Left colon (tissue), 2 donors: ENCODE measurements around the gene RAE1. TPM values are rescaled to one million over a fixed set of nuclear protein-coding genes. Genes with fewer than 3 reads are reported as not detected.
"Not testable (repeated sequence)": the region's sequence is repeated elsewhere in the genome, so short reads cannot be mapped to it uniquely, and the experiment has no call there.

Experiments
- ATAC-seq: fragments of 200-7000 bp; cut with Tn5 transposase; one replicate; pipeline ENCODE4 v1.9.1; 2020; ENCODE audit warnings: mild to moderate bottlenecking, moderate library complexity
- DNase-seq, 2 donors: peaks; one replicate each; pipeline ENCODE4 v3.0.0-alpha.2; 2020
- intact Hi-C, 2 donors: fragments of 100-400 bp; cut with DNase I in 1 of 2; cut with micrococcal nuclease in 1 of 2; formaldehyde crosslinking; loops; one replicate each; pipeline versions ENCODE4 v1.11.2 to v1.14.0; 2022; cut with DNase I, micrococcal nuclease
- microRNA-seq, 2 donors: library from miRNA; unstranded; fragments of <30 nt; microRNA quantifications; one replicate each; pipeline versions ENCODE4 v1.1.0 to v1.2.0, GENCODE V29; 2020
- total RNA-seq, 2 donors: library from RNA; stranded (reverse); fragmentation: NEBNext Ultra II Directional; extraction: Animal tissue kit (Norgen Biotek cat#: 25700); gene quantifications; one replicate each; pipeline ENCODE4 v1.2.1, GENCODE V29; 2021
- donor health status: DM: no; HTN: no; CAD: no.
- donor health status: DM: yes; HTN: yes; CAD: no.

RAE1 gene
- total RNA-seq, 2 donors from 2014 or later, result 16.0 to 17.2 TPM

GRCh38 chr20:57417830-57418780, 67.0 kb downstream of the RAE1 start:
- no peak for DNase-seq
- no peak for ATAC-seq
- intact Hi-C loops, result no loop called here

- ATAC-seq, intact Hi-C loops, DNase-seq: not testable (repeated sequence)
These were observed 68.4 kb downstream of the RAE1 start for GRCh38 chr20:57419479-57419878.

GRCh38 chr20:57420571-57421252, 69.7 kb downstream of the RAE1 start:
- intact Hi-C loops, result no loop called here

GRCh38 chr20:57421253-57422220, 70.5 kb downstream of the RAE1 start:
- DNase-seq (no peak), ATAC-seq (no peak)
- intact Hi-C loops, result no loop called here

More at GRCh38 chr20:57420571-57421252, 69.7 kb downstream of the RAE1 start:
- ATAC-seq, result no peak
- no peak for DNase-seq

- DNase-seq, result no peak
- no peak for ATAC-seq
These were observed 71.2 kb downstream of the RAE1 start for GRCh38 chr20:57422254-57422653.

GRCh38 chr20:57425150-57426013, 74.3 kb downstream of the RAE1 start:
- DNase-seq (no peak), ATAC-seq (peak; percentile 49)
- intact Hi-C loops, result no loop called here

More at GRCh38 chr20:57422254-57422653, 71.2 kb downstream of the RAE1 start:
- intact Hi-C loops, result no loop called here

GRCh38 chr20:57426271-57426689, 75.2 kb downstream of the RAE1 start:
- no peak for ATAC-seq
- DNase-seq, result no peak
- intact Hi-C loops, result no loop called here

- DNase-seq, result no peak
- intact Hi-C loops, result no loop called here
- ATAC-seq, result no peak
These were observed 75.8 kb downstream of the RAE1 start for GRCh38 chr20:57426831-57427230.

GRCh38 chr20:57428324-57429158, 77.5 kb downstream of the RAE1 start:
- no peak for DNase-seq
- ATAC-seq, result no peak
- intact Hi-C loops, result no loop called here

Small RNA genes lying within 50 kb of the gene (microRNA-seq; reads per million reads assigned to microRNA genes)
- 0 reads per million in 2 donors for gene MIR4325

Other genes with a start within 250 kb of the RAE1 start
- gene BMP7, start 84.6 kb upstream of the RAE1 start, total RNA-seq, result under 1 TPM; 0.34 to 0.78 TPM
- gene SPO11, start 21.5 kb upstream of the RAE1 start, total RNA-seq, result not detected
- gene RBM38, start 40.1 kb downstream of the RAE1 start, total RNA-seq, result 10 to 100 TPM; 26.9 to 44.8 TPM
- gene CTCFL, start 173.9 kb downstream of the RAE1 start, total RNA-seq, result not detected
- 100 to 1,000 TPM; 214 to 328 TPM for gene PCK1, start 209.9 kb downstream of the RAE1 start, total RNA-seq